ENCODE results near the gene SGK1.
"Not testable (repeated sequence)": the region's sequence is repeated elsewhere in the genome, so short reads cannot be mapped to it uniquely, and the experiment has no call there.

SGK1 gene

GRCh38 chr6:134190883-134191282 lies 127.0 kb downstream of the SGK1 start:
- DNase-seq (ENCODE audit: low read depth, low spot score) = no peak

- no peak for DNase-seq (ENCODE audit: low read depth, low spot score)
Observed at GRCh38 chr6:134187751-134188150, 130.2 kb downstream of the SGK1 start.

- DNase-seq (ENCODE audit: low read depth, low spot score) = no peak
Observed at GRCh38 chr6:134187154-134187553, 130.8 kb downstream of the SGK1 start.

GRCh38 chr6:134186355-134186754 lies 131.6 kb downstream of the SGK1 start:
- no peak for DNase-seq (ENCODE audit: low read depth, low spot score)

GRCh38 chr6:134185277-134185676 lies 132.6 kb downstream of the SGK1 start:
- DNase-seq (ENCODE audit: low read depth, low spot score) = no peak

- DNase-seq (ENCODE audit: low read depth, low spot score) = no peak
Observed at GRCh38 chr6:134183844-134184243, 134.1 kb downstream of the SGK1 start.

- DNase-seq (ENCODE audit: low read depth, low spot score) = no peak
Observed at GRCh38 chr6:134182528-134182927, 135.4 kb downstream of the SGK1 start.

GRCh38 chr6:134181726-134182125 lies 136.2 kb downstream of the SGK1 start:
- not testable (repeated sequence) for DNase-seq (ENCODE audit: low read depth, low spot score)

GRCh38 chr6:134181251-134181650 lies 136.7 kb downstream of the SGK1 start:
- not testable (repeated sequence) for DNase-seq (ENCODE audit: low read depth, low spot score)

- DNase-seq (ENCODE audit: low read depth, low spot score) = not testable (repeated sequence)
Observed at GRCh38 chr6:134180540-134180939, 137.4 kb downstream of the SGK1 start.

GRCh38 chr6:134178161-134179044 lies 139.5 kb downstream of the SGK1 start:
- peak; percentile 58 for DNase-seq (ENCODE audit: low read depth, low spot score)

GRCh38 chr6:134177753-134178160 lies 140.2 kb downstream of the SGK1 start:
- no peak for DNase-seq (ENCODE audit: low read depth, low spot score)

GRCh38 chr6:134177236-134177635 lies 140.7 kb downstream of the SGK1 start:
- DNase-seq (ENCODE audit: low read depth, low spot score) = no peak

- no peak for DNase-seq (ENCODE audit: low read depth, low spot score)
Observed at GRCh38 chr6:134176264-134176975, 141.5 kb downstream of the SGK1 start.

GRCh38 chr6:134175532-134176263 lies 142.2 kb downstream of the SGK1 start:
- no peak for DNase-seq (ENCODE audit: low read depth, low spot score)

GRCh38 chr6:134174672-134175531 lies 143.0 kb downstream of the SGK1 start:
- peak; percentile 87 for DNase-seq (ENCODE audit: low read depth, low spot score)

GRCh38 chr6:134173936-134174671 lies 143.8 kb downstream of the SGK1 start:
- peak; percentile 86 for DNase-seq (ENCODE audit: low read depth, low spot score)

GRCh38 chr6:134173366-134173725 lies 144.6 kb downstream of the SGK1 start:
- DNase-seq (ENCODE audit: low read depth, low spot score) = no peak

- no peak for DNase-seq (ENCODE audit: low read depth, low spot score)
Observed at GRCh38 chr6:134172706-134173365, 145.1 kb downstream of the SGK1 start.

All from activated CD4-positive, CD25-positive, alpha-beta regulatory T cell treated with anti-CD3 and anti-CD28 coated beads, Interleukin-2, amount 50 U/mL, for 16 hours (primary cell).